HuH-7 (cell line): Measurements from ENCODE around the gene LPIN3.
"Not testable (repeated sequence)": the region's sequence is repeated elsewhere in the genome, so short reads cannot be mapped to it uniquely, and the experiment has no call there.

Source experiments
- DNase-seq: peaks from one replicate; pipeline ENCODE4 v3.0.0; 2011; ENCODE audit warnings: low spot score

Gene LPIN3

GRCh38 chr20:41340327-41341055, at the start of gene LPIN3:
LPIN3 (plus strand) TSS chr20:41340821; CDS start chr20:41345804, 4,983 bp downstream.
- DNase-seq, result peak; percentile 95

GRCh38 chr20:41293269-41294037, 47.2 kb upstream of the LPIN3 start:
- no peak for DNase-seq

GRCh38 chr20:41299899-41300298, 40.7 kb upstream of the LPIN3 start:
- no peak for DNase-seq

- DNase-seq, result no peak
These were observed 40.2 kb upstream of the LPIN3 start for GRCh38 chr20:41300383-41300782.

- DNase-seq, result no peak
These were observed 39.7 kb upstream of the LPIN3 start for GRCh38 chr20:41300886-41301285.

GRCh38 chr20:41304002-41304401, 36.6 kb upstream of the LPIN3 start:
- DNase-seq, result no peak

- DNase-seq, result no peak
These were observed 36.1 kb upstream of the LPIN3 start for GRCh38 chr20:41304424-41305079.

GRCh38 chr20:41306061-41306727, 34.4 kb upstream of the LPIN3 start:
- no peak for DNase-seq

- DNase-seq, result no peak
These were observed 33.6 kb upstream of the LPIN3 start for GRCh38 chr20:41307021-41307420.

GRCh38 chr20:41308290-41308711, 32.3 kb upstream of the LPIN3 start:
- no peak for DNase-seq

- DNase-seq, result no peak
These were observed 31.8 kb upstream of the LPIN3 start for GRCh38 chr20:41308726-41309413.

- no peak for DNase-seq
These were observed 30.8 kb upstream of the LPIN3 start for GRCh38 chr20:41309817-41310216.

- not testable (repeated sequence) for DNase-seq
These were observed 28.6 kb upstream of the LPIN3 start for GRCh38 chr20:41312009-41312408.

GRCh38 chr20:41314386-41314785, 26.2 kb upstream of the LPIN3 start:
- no peak for DNase-seq

- no peak for DNase-seq
These were observed 24.6 kb upstream of the LPIN3 start for GRCh38 chr20:41316051-41316450.

GRCh38 chr20:41316602-41317545, 23.7 kb upstream of the LPIN3 start:
- peak; percentile 88 for DNase-seq

GRCh38 chr20:41317546-41318270, 22.9 kb upstream of the LPIN3 start, which contains the start of gene ZHX3:
ZHX3 (minus strand) TSS chr20:41317731; CDS start chr20:41204916, 112,815 bp downstream.
- DNase-seq, result peak; percentile 95

GRCh38 chr20:41318271-41318649, 22.4 kb upstream of the LPIN3 start:
- no peak for DNase-seq

GRCh38 chr20:41320441-41320840, 20.2 kb upstream of the LPIN3 start:
- DNase-seq, result no peak

GRCh38 chr20:41320976-41321375, 19.6 kb upstream of the LPIN3 start:
- DNase-seq, result no peak
